MM.1S (cell line): ENCODE results near the gene FOSB.

Source experiments
- DNase-seq: peaks from one replicate; pipeline ENCODE4 v3.0.0-alpha.2; 2015
- H2AFZ ChIP-seq: fragments of 300-600 bp; sonication (generic); 2 replicates; pipeline ENCODE4 v1.6.0; 2016; ENCODE audit warnings: antibody characterized with exemption, low read length
- H3F3A ChIP-seq: fragments of 300-600 bp; sonication (generic); 2 replicates; pipeline ENCODE4 v1.6.1; 2016; ENCODE audit warnings: mild to moderate bottlenecking, antibody characterized with exemption, low read length, moderate library complexity, mixed read lengths; ENCODE audit not compliant: insufficient read depth
- H3K27ac ChIP-seq: fragments of 300-600 bp; sonication (generic); 2 replicates; pipeline ENCODE4 v1.5.1; 2016; ENCODE audit warnings: mild to moderate bottlenecking, low read length
- H3K27me3 ChIP-seq: fragments of 300-600 bp; sonication (generic); replicated peaks from 2 replicates; pipeline ENCODE4 v1.6.0; 2016; ENCODE audit warnings: low read length; ENCODE audit not compliant: insufficient read depth
- H3K36me3 ChIP-seq: fragments of 300-600 bp; sonication (generic); replicated peaks from 2 replicates; pipeline ENCODE4 v1.6.1; 2016; ENCODE audit warnings: mild to moderate bottlenecking, low read length, mixed read lengths; ENCODE audit not compliant: insufficient read depth
- H3K4me1 ChIP-seq: fragments of 300-600 bp; sonication (generic); 2 replicates; pipeline ENCODE4 v1.6.1; 2016; ENCODE audit warnings: low read length, mixed read lengths
- H3K4me2 ChIP-seq: fragments of 300-600 bp; sonication (generic); 2 replicates; pipeline ENCODE4 v1.6.0; 2016; ENCODE audit warnings: low read depth, low read length
- H3K4me3 ChIP-seq: fragments of 300-600 bp; sonication (generic); 2 replicates; pipeline ENCODE4 v1.5.1; 2016; ENCODE audit warnings: low read length, mixed read lengths
- H3K79me2 ChIP-seq: fragments of 300-600 bp; sonication (generic); 2 replicates; pipeline ENCODE4 v1.6.1; 2016; ENCODE audit warnings: mixed run types, low read length, mixed read lengths
- H3K9ac ChIP-seq: fragments of 300-600 bp; sonication (generic); 2 replicates; pipeline ENCODE4 v1.6.1; 2016; ENCODE audit warnings: low read length, mixed read lengths
- H3K9me2 ChIP-seq: fragments of 300-600 bp; sonication (generic); replicated peaks from 2 replicates; pipeline ENCODE4 v1.6.1; 2016; ENCODE audit warnings: mild to moderate bottlenecking, low read length, mixed read lengths; ENCODE audit not compliant: insufficient read depth
- H3K9me3 ChIP-seq: fragments of 300-600 bp; sonication (generic); replicated peaks from 2 replicates; pipeline ENCODE4 v1.6.1; 2016; ENCODE audit warnings: mild to moderate bottlenecking, low read length, mixed read lengths; ENCODE audit not compliant: insufficient read depth
- H4K20me1 ChIP-seq: fragments of 300-600 bp; sonication (generic); 2 replicates; pipeline ENCODE4 v1.6.1; 2016; ENCODE audit warnings: mild to moderate bottlenecking, low read length, moderate library complexity, mixed read lengths; ENCODE audit not compliant: insufficient read depth
- EZH2 ChIP-seq: fragments of 300-600 bp; sonication (generic); optimal IDR thresholded peaks from 2 replicates; pipeline ENCODE3; 2017; ENCODE audit warnings: low read depth, mild to moderate bottlenecking, antibody characterized with exemption, low read length, mixed read lengths
- EZH2phosphoT487 ChIP-seq: fragments of 300-600 bp; sonication (generic); IDR thresholded peaks from 2 replicates; pipeline ENCODE4 v1.6.1; 2018; ENCODE audit warnings: antibody characterized with exemption, low read length
- TF ChIP-seq, protein P1 (sequence below): fragments of 300-600 bp; sonication (generic); IDR thresholded peaks from 2 replicates; pipeline ENCODE4 v1.5.1; 2016; ENCODE audit warnings: antibody characterized with exemption, low read length, mixed read lengths

The FOSB gene

DNA sequence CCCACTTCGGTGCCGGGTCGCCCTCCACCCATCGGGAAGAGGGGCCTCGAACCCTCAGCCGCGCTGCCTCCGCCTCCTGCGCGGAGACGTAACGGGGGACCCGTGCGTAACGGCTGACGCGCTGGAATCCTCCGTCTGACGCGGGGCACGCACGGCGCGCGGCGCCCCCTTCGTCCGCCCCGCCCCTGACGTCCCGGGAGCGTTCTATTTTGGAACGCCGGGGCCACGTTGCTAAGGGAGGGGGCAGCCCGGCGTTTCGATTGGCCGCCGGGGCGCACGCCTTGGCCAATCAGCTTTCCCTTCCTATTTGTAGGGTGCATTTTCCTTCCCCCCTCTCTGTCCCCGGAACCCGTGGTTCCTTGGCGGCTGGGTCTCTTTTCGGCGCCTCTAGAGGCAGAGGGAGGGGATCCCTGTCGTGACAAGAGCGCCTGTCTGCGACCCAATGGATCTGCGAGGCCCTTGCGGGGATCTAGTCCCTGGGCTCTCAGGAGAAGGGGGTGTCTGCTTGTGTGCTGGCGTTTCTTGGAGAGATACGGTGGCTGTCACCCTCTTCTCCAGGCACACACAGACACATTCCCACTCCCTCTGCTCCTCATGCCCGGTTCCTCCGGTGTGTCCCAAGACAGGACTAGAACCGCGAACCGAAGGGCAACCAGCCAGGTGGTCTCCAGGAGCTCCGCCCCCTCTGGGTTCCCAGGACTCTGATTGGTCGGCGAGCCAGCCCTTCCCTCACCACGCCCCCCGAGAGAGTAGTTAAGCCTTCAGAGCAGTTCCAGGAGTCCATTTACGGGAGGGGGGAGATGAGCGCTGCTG is 1.5 kb downstream of the FOSB start:
- Histone ChIP-seq H3K4me1 (no peaks in the 10 kb centered on the region), H3K9ac (peak overlapping the region; percentile 90), H3K9me2 (no peaks in the 10 kb centered on the region), H2AFZ (peak overlapping the region; percentile 45), H3F3A (peaks cover 14% of the 10 kb centered on the region; the same call in 1 of the 2 replicates), H3K4me2 (peak overlapping the region; percentile 90), H3K9me3 (no peaks in the 10 kb centered on the region), H3K4me3 (peak overlapping the region; percentile 83), H4K20me1 (no peaks in the 10 kb centered on the region), H3K79me2 (no peaks in the 10 kb centered on the region), H3K27ac (peak overlapping the region; percentile 82), H3K27me3 (peaks cover 6% of the 10 kb centered on the region), H3K36me3 (no peaks in the 10 kb centered on the region)
- peak; percentile 96 for DNase-seq
- no peak for TF ChIP-seq EZH2
- TF ChIP-seq, protein P1, sequence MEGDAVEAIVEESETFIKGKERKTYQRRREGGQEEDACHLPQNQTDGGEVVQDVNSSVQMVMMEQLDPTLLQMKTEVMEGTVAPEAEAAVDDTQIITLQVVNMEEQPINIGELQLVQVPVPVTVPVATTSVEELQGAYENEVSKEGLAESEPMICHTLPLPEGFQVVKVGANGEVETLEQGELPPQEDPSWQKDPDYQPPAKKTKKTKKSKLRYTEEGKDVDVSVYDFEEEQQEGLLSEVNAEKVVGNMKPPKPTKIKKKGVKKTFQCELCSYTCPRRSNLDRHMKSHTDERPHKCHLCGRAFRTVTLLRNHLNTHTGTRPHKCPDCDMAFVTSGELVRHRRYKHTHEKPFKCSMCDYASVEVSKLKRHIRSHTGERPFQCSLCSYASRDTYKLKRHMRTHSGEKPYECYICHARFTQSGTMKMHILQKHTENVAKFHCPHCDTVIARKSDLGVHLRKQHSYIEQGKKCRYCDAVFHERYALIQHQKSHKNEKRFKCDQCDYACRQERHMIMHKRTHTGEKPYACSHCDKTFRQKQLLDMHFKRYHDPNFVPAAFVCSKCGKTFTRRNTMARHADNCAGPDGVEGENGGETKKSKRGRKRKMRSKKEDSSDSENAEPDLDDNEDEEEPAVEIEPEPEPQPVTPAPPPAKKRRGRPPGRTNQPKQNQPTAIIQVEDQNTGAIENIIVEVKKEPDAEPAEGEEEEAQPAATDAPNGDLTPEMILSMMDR = peak; percentile 12; the same call in 1 of the 2 replicates

DNA sequence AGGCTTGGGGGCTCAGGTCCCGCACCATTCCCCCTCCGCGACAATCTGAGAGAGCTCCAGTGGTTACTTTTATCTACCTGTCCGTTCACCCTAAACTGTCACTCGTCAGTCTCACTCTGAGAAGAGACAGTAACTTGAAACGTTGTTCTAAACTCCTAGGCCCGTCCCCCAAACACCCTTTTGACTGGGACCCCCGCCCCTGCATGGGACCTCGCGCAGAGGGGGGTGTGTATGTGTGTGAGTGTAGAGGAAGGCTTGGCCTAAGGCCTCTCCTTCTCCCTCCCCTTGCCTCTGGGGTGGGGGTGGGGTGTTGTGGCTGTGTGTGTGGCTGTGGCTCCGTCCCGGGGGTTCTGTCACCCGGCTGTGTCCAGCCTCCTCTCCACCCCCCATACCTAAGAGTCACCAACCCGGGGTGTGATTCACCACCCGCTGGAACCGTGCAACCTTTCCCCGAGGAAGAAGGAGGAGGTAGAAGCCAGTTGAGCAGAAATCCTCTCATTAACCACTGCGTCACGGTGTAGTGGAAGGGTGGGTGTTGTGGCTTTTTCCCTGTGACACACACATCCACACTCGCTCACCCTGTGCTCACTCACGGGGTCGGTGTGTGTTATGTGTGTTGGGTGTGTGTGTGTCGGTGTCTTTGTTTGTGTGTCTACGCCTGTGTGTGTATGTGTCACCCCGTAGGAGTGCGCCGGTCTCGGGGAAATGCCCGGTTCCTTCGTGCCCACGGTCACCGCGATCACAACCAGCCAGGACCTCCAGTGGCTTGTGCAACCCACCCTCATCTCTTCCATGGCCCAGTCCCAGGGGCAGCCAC is 2.4 kb downstream of the FOSB start:
- no peaks in the 10 kb centered on the region for H3K9me3 ChIP-seq
- H3K9ac ChIP-seq = peak overlapping the region; percentile 90; the same call in 1 of the 2 replicates
- TF ChIP-seq EZH2phosphoT487 = no peak
- TF ChIP-seq EZH2 = no peak
- TF ChIP-seq, protein P1 = no peak
- H2AFZ ChIP-seq = peak overlapping the region; percentile 45
- peaks cover 14% of the 10 kb centered on the region; the same call in 1 of the 2 replicates for H3F3A ChIP-seq
- no peaks in the 10 kb centered on the region for H3K79me2 ChIP-seq
- peak overlapping the region; percentile 90 for H3K4me2 ChIP-seq
- no peaks in the 10 kb centered on the region for H3K9me2 ChIP-seq
- no peaks in the 10 kb centered on the region; the same call in 1 of the 2 replicates for H3K27me3 ChIP-seq
- H3K4me1 ChIP-seq = no peaks in the 10 kb centered on the region
- H3K27ac ChIP-seq = peak overlapping the region; percentile 82; the same call in 1 of the 2 replicates
- peak overlapping the region; percentile 83 for H3K4me3 ChIP-seq
- H3K36me3 ChIP-seq = no peaks in the 10 kb centered on the region
- DNase-seq = no peak
- no peaks in the 10 kb centered on the region for H4K20me1 ChIP-seq

DNA sequence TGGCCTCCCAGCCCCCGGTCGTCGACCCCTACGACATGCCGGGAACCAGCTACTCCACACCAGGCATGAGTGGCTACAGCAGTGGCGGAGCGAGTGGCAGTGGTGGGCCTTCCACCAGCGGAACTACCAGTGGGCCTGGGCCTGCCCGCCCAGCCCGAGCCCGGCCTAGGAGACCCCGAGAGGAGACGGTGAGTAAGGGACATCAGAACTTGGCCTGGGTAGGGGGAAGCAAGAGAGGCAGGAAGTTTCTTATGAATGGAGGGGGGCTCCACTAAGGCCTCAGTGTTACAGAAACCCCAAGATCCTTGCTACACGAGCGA is 2.9 kb downstream of the FOSB start:
- no peaks in the 10 kb centered on the region; the same call in 1 of the 2 replicates for H3K27me3 ChIP-seq

More for the DNA sequence above, 2.9 kb downstream of the FOSB start:
- no peaks in the 10 kb centered on the region for H4K20me1 ChIP-seq
- H3K79me2 ChIP-seq = no peaks in the 10 kb centered on the region
- H3K9ac ChIP-seq = no peak overlapping the region
- no peaks in the 10 kb centered on the region for H3K4me1 ChIP-seq
- no peak for DNase-seq
- TF ChIP-seq EZH2 = no peak
- TF ChIP-seq, protein P1 = no peak
- TF ChIP-seq EZH2phosphoT487 = no peak
- no peak overlapping the region for H2AFZ ChIP-seq
- no peaks in the 10 kb centered on the region for H3K9me3 ChIP-seq
- no peak overlapping the region; the same call in 1 of the 2 replicates for H3K4me2 ChIP-seq
- H3K36me3 ChIP-seq = no peaks in the 10 kb centered on the region
- H3F3A ChIP-seq = peaks cover 14% of the 10 kb centered on the region; the same call in 1 of the 2 replicates
- no peak overlapping the region for H3K4me3 ChIP-seq
- no peak overlapping the region for H3K27ac ChIP-seq
- no peaks in the 10 kb centered on the region for H3K9me2 ChIP-seq
